Measurements from ENCODE around the gene KIZ. TPM values are rescaled to one million over a fixed set of nuclear protein-coding genes. Genes with fewer than 3 reads are reported as not detected.

KIZ gene
- total RNA-seq, 1 experiment from 2014 or later: 15.7 TPM

DNA sequence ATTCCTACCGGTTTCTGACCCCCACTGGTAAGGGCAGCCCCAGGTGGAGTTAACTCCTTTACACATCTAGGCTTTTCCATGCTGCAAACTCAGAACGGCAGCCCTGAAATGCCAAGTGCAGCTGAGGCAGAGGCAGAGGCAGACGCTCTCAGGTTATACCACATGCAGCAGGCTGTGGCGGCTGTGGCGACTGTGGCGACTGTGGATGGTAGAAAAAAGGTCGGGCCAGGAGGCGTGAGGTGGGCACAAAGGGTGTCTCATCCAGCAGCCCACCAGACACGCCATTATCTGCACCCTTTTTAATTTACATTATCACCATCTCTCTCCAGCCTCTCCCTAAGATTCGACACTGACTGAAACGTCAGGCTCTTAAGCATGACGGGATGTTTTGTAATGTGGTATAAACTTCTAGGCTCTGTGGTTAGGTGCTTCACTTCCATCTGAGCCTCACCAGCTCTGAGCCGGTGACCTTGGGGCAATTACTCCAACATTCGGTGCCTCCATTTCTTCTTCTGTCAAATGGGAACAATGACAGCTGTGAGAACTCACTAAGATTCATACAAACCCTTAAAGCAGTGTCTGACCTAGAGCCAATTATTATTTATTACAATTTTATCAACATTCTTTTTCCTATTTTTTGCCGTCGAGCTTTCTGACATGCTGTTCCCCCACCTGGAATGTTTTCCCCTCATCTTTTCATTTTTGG, 8.2 kb downstream of the KIZ start:
- no peak for DNase-seq (ENCODE audit: extremely low read depth, low read depth)

DNA sequence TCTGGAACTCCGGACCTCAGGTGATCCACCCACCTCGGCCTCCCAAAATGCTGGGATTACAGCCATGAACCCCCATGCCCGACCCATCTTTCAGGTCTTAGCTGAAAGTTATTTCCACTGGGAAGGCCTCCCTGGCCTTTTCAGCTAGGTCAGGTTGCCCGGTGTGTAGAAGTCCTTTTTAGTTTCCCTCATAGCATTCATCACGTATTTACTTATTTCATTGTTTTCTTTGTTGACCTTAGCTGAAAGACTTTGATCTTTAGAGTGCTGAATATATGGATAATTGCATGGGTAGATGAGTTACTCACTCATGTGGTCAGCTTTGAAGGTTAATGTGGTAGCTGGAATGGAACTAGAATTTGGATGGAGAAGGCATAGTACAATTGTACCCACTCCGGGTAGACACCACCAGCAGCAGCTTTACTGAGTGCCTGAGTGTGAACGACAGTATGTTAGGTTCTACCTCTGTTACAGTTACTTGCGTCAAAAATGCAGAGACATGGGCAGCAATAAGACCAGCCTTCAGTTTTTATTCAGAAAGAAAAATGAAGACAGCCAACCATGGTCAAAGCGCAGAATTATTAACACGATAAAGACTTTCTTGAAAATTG, 9.1 kb downstream of the KIZ start:
- DNase-seq (ENCODE audit: extremely low read depth, low read depth): no peak

DNA sequence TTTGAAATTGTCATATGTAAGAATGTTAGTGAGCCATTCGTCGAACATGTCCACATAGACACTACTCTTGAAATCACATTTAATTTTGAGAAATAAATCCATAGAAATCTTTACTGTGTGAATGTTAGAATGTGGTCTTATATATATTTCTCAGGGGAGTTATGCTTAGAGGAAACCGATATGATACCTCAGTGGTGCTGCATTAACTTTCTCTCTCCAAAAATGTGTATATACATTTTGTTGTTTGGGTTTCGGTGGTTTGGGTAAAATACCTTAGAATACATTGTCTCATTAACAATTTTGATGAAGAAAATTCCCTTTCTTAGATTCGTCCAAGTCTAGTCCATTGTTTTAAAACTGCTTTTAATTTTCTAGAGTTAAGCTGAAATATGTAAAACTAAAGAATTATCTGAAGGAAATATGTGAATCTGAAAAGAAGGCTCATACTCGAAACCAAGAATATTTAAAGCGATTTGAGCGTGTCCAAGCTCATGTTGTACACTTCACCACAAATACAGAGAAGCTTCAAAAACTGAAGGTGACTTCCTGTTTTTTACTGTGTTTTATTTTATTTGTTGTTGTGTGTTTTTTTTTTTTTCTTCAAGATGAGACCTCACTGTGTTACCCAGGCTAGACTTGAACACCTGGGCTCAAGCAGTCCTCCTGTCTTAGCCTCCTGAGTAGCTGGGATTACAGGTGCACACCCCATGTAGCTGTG, 10.3 kb downstream of the KIZ start:
- no peak for DNase-seq (ENCODE audit: extremely low read depth, low read depth)

DNA sequence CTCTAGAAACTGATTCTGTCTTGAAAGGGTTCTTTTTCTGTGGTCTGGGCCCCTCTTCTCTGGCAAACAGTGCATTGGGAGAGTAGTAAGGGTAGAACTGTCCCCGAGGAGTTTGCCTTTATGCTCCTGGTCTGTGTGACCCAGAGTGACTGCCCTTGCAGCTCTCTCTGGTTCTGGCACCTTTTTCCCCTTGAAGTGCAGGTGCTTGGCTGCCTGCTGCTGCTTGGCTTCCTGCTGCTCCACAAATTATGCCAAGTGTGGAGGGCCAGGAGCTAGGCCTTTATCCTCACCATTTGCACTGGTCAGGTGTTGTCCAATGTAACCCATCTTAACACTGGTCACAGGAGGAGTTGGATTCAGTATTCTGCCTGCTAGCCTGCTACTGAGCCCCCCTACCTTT, 11.2 kb downstream of the KIZ start:
- DNase-seq (ENCODE audit: extremely low read depth, low read depth): no peak

- no peak for DNase-seq (ENCODE audit: extremely low read depth, low read depth)
Observed at GRCh38 chr20:21139881-21140566, 14.1 kb downstream of the KIZ start.

DNA sequence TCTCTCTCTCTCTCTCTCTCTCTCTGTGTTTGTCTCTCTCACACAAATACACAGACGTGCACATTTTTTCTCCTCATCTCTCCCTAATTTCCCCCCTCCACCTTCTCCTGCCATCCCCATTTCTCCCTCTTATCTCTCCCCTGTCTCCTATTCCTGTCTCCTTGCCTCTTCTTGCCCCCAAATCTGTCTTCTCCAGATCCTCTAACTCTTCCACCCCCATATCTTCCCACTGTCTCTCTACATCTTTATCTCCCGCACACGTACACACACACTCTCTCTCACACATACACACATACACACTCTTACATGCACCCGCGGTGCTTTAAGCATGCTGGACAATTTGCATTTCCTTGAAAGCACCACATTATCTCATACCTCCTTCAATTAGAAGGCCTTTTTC, 15.9 kb downstream of the KIZ start:
- no peak for DNase-seq (ENCODE audit: extremely low read depth, low read depth)

- DNase-seq (ENCODE audit: extremely low read depth, low read depth): no peak
Observed at GRCh38 chr20:21143194-21143890, 17.5 kb downstream of the KIZ start.

DNA sequence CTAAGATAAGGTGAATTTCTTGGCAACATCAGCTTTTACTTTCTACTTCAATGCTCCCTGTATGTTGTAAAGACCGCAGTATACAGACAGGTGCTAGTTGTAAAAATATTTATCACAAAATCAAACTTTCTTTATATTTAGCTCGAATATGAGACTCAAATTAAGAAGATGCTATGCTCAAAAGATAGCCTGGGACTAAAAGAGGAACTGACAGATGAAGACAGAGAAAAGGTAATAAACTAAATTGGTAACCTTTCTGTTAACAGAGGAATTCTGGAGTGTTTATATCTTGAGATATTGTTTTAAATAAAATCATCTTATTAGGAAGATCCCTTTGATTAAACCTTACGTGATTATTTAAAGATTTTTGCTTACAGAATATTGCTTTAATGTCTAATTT, 19.5 kb downstream of the KIZ start:
- DNase-seq (ENCODE audit: extremely low read depth, low read depth): no peak

DNA sequence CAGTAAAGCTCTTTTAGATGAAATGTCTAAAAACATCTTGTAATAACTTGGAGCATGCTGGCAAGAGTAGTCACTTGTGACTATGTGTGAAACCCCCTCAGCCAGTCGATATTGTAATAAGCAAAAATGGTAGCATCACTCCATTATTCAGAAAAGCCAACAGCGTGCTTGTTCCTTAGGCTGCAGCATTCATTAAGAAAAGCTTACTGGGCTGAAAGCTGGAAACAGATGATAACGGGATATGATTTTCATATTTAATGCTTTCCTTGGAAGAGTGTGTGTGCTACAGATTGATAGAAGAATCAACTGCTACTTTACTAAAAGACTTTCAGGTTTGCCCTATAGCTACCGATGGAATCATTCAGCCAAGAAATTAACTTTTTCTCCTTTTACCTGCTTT, 20.3 kb downstream of the KIZ start:
- DNase-seq (ENCODE audit: extremely low read depth, low read depth): no peak

GRCh38 chr20:21147593-21147992, 21.7 kb downstream of the KIZ start:
- DNase-seq (ENCODE audit: extremely low read depth, low read depth): no peak

DNA sequence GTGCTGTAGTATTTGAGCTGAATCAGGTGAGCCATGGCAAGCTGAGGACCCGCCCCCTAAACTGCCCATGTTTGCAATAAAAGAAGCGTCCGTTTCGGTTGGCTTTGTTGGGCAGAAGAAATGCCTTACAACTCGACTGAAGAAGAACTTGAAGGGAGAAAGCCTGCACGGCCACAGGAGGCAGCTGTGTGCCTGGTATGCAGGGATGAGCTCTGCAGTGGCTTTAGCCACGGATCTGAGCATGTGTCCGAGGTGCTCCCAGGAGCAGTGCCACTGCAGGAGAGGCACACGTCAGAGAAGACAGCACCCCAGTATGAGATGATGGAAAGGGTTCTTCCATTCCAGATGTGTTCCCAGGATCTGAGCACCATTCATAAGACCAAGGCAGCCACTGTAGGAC, 23.5 kb downstream of the KIZ start:
- no peak for DNase-seq (ENCODE audit: extremely low read depth, low read depth)

DNA sequence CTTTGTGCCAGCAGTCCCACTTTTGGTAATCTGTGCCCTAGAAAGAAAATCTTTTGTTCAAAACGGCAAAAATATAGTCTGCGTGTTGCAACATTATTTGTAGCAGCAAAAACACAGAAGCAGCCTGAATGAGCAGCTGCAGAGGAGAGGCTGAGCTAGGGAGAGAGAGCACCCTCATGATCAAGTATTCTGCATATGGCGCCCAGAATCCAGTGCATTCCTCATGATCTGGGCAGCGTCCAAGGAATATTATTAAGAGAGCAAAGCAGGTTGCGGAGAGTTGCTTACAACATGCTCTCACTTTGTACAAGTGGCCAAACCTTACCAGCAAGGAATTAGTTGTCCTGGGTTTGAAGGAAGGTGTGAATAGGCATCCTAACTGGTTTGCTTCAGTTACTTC, 25.9 kb downstream of the KIZ start:
- no peak for DNase-seq (ENCODE audit: extremely low read depth, low read depth)

GRCh38 chr20:21154692-21155091, 28.8 kb downstream of the KIZ start:
- DNase-seq (ENCODE audit: extremely low read depth, low read depth): no peak

GRCh38 chr20:21155268-21155667, 29.4 kb downstream of the KIZ start:
- no peak for DNase-seq (ENCODE audit: extremely low read depth, low read depth)

GRCh38 chr20:21156266-21156665, 30.4 kb downstream of the KIZ start:
- DNase-seq (ENCODE audit: extremely low read depth, low read depth): peak; percentile 28

GRCh38 chr20:21157006-21157405, 31.1 kb downstream of the KIZ start:
- no peak for DNase-seq (ENCODE audit: extremely low read depth, low read depth)

DNA sequence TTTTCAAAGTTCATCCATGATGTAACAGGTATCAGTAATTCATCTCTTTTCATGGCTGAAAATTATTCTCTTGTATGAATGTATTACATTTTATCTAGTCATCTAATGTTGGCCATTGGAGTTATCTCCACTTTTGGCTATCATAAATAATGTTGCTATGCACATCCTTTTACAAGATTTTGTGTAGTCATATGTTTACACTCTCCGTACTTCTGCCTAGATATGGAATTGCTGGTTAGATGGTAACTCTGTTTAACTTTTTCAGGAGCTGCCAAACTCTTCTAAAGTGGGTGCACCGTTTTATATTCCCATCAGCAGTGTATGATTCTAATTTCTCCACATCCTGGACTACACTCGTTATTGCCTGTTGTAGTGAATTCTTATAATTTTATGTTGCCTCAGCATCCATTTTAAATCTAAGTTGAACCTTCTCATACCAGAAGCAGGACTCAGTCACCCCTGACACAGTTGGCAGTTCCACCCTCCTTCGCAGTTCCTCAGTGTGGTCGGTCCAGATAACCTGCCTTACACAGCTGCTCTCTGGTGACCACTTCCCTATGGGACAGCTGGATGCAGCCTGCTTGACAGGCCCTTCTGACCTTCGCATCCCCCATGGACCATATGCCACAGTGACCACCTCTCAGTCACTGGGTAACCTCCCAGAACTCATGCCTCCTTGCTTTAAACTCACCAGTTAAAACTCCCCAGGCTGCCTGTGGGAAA, 33.9 kb downstream of the KIZ start:
- DNase-seq (ENCODE audit: extremely low read depth, low read depth): no peak

- no peak for DNase-seq (ENCODE audit: extremely low read depth, low read depth)
Observed at GRCh38 chr20:21161926-21162325, 36.0 kb downstream of the KIZ start.

GRCh38 chr20:21162631-21163030, 36.7 kb downstream of the KIZ start:
- DNase-seq (ENCODE audit: extremely low read depth, low read depth): no peak

DNA sequence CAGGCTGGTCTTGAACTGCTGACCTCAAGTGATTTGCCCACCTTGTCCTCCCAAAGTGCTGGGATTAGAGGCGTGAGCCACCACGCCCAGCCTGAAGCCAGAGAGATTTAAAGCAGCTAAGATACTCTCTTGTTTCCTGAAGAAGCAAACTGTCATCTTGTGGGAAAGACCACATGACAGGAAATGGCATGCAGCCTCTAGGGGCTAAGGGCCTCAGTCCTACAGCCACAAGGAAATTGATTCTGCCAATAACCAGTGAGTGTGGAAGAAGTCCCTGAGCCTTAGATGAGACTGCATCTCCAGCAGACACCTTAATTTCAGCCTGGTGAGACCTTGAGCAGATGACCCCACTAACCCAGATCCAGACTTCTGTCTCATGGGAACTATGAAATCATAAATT, 40.9 kb downstream of the KIZ start:
- DNase-seq (ENCODE audit: extremely low read depth, low read depth): no peak

Measured in NCI-H460 (cell line).